A673 (cell line): ENCODE data around the gene GPS1.

Experiments
- EZH2 ChIP-seq: fragments of 200-600 bp; sonication (generic); IDR thresholded peaks from 2 replicates; pipeline ENCODE4 v1.6.1; 2017; ENCODE audit warnings: borderline replicate concordance, low read depth, mild to moderate bottlenecking, mixed read lengths, antibody characterized with exemption, low read length; ENCODE audit not compliant: poor library complexity, severe bottlenecking
- TF ChIP-seq, protein P1 (sequence below): fragments of 300-800, 200-600 bp; sonication (generic); conservative IDR thresholded peaks from 2 replicates; pipeline ENCODE4 v1.5.1; 2017; ENCODE audit warnings: low read depth, mild to moderate bottlenecking, antibody characterized with exemption, low read length, moderate library complexity, mixed read lengths

DNA sequence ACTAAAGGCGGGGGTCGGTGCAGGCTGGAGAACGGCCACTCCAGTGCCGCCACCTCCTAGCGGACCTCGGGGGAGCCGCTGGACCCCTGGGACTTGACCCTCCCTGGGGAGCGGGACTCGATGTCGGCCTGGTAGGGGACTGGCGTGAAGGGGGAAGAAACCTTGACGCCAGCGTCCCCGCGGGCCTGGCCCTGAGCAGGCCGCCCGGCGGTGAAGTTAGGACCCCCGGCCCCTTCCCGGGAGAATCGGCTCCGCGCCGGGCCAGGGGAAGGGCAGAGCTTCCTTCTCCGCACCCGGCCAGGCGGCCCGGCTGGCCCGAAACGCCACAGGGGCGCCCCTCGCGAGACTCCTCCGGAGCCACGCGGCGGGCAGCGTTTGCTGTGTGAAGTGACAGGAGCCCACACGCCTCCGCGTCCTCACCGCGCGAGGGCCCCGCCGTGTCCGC, 13.5 kb downstream of the GPS1 start:
- TF ChIP-seq, protein P1, sequence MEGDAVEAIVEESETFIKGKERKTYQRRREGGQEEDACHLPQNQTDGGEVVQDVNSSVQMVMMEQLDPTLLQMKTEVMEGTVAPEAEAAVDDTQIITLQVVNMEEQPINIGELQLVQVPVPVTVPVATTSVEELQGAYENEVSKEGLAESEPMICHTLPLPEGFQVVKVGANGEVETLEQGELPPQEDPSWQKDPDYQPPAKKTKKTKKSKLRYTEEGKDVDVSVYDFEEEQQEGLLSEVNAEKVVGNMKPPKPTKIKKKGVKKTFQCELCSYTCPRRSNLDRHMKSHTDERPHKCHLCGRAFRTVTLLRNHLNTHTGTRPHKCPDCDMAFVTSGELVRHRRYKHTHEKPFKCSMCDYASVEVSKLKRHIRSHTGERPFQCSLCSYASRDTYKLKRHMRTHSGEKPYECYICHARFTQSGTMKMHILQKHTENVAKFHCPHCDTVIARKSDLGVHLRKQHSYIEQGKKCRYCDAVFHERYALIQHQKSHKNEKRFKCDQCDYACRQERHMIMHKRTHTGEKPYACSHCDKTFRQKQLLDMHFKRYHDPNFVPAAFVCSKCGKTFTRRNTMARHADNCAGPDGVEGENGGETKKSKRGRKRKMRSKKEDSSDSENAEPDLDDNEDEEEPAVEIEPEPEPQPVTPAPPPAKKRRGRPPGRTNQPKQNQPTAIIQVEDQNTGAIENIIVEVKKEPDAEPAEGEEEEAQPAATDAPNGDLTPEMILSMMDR: no peak
- no peak for TF ChIP-seq EZH2
